Rectal smooth muscle tissue (tissue), 1 donor: ENCODE results near the gene GSG1L.

ENCODE experiments used
- H3K27ac ChIP-seq: one replicate; pipeline ENCODE4 v1.7.0; 2013; ENCODE audit warnings: low read depth, low read length, inconsistent platforms
- H3K27me3 ChIP-seq: one replicate; pipeline ENCODE4 v1.7.0; 2013; ENCODE audit warnings: low read length; ENCODE audit not compliant: control insufficient read depth, insufficient read depth
- H3K36me3 ChIP-seq: one replicate; pipeline ENCODE4 v1.7.0; 2013; ENCODE audit warnings: low read length; ENCODE audit not compliant: control insufficient read depth, insufficient read depth
- H3K4me1 ChIP-seq: one replicate; pipeline ENCODE4 v1.7.0; 2013; ENCODE audit warnings: low read length; ENCODE audit not compliant: control insufficient read depth, insufficient read depth
- H3K4me3 ChIP-seq: one replicate; pipeline ENCODE4 v1.7.0; 2013; ENCODE audit warnings: low read length
- H3K9ac ChIP-seq: one replicate; pipeline ENCODE4 v1.7.0; 2013; ENCODE audit warnings: low read length

GSG1L gene

DNA sequence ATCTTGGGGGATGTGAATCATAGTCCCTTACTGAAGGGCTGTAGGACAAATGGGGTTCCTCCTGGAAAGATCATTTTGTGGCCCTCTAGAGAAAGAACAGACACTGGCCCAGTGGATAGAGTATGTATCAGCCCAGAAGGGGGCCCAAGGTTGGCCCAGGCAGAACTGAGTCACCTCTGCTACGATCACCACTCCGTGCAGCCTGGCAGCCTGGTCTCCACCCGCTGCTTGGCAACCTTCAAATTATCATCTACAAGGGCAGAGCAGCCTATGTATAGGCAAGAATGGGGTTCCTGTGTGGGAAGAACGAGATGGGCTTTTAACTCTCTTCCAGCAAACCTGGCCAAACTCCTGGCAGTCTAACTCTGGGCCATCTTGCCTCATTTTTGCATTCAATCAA, 61.9 kb downstream of the GSG1L start:
- Histone ChIP-seq H3K27ac (no peak overlapping the region), H3K4me1 (no peaks in the 10 kb centered on the region), H3K27me3 (no peaks in the 10 kb centered on the region)

DNA sequence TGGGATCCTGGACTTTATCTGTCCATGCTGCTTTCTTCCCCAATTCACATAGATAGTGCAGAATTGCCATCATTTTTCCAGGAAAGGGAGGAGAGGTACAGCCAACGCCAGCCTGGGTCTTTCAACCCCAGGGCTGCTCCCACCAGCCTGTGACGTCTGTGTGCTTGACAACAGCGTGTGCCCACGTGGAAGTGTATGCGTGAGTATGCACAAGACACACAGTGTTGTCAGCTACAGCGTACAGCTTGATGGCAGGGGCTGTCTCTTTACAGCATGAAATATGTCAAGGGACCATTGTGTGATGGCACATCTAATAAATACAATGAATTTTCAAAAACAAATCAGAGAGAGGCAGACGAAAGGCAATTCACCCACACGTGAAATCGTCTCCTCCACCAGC, 62.3 kb downstream of the GSG1L start:
- no peaks in the 10 kb centered on the region for H3K27me3 ChIP-seq
- H3K36me3 ChIP-seq = no peaks in the 10 kb centered on the region
- H3K4me3 ChIP-seq = no peak overlapping the region
- no peak overlapping the region for H3K27ac ChIP-seq
- H3K9ac ChIP-seq = no peak overlapping the region
- no peaks in the 10 kb centered on the region for H3K4me1 ChIP-seq

More for the DNA sequence above, 61.9 kb downstream of the GSG1L start:
- H3K9ac ChIP-seq = no peak overlapping the region
- H3K4me3 ChIP-seq = no peak overlapping the region
- no peaks in the 10 kb centered on the region for H3K36me3 ChIP-seq

DNA sequence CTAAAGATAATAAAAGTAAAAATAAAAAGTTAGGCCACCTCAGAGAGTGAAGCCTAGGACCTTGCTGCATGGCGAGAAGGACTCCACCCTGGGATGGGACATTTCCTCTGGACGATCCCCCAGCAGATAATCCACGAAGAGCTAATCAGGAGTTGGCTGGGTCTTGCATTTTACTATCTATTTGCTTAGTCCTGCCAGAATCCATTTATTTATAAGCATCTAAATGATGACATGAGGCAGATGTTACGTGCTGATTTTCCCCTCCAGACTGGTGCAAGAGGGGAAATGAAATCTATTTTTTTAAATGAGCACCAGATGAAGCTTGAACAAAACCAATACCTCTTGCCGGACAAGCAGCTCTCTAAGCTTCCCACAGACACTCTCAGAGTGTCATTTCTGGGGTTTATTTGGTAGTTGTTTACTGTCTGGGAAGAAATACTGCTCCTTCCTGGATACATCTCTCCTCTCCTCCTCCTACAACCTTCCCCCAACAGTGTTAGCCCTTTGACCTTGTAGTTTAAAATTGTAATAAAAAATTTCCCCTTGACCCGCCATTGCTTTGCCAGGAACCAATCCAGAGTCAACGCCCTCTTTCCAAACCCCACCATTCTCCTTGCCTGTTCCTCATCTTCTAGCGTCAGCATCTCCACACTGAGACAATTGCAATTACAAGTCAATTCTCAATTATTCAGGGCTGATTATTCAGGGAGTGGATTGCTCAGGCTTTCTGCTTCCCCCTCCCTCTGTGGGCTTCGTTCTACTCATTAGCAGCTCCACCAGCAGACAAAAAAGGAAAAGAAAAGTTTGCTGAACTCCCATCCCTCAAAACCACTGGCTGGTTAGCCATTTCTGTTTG, 63.0 kb downstream of the GSG1L start:
- no peak overlapping the region for H3K4me3 ChIP-seq
- H3K9ac ChIP-seq = no peak overlapping the region
- no peaks in the 10 kb centered on the region for H3K4me1 ChIP-seq
- no peak overlapping the region for H3K27ac ChIP-seq
- no peaks in the 10 kb centered on the region for H3K27me3 ChIP-seq
- no peaks in the 10 kb centered on the region for H3K36me3 ChIP-seq

DNA sequence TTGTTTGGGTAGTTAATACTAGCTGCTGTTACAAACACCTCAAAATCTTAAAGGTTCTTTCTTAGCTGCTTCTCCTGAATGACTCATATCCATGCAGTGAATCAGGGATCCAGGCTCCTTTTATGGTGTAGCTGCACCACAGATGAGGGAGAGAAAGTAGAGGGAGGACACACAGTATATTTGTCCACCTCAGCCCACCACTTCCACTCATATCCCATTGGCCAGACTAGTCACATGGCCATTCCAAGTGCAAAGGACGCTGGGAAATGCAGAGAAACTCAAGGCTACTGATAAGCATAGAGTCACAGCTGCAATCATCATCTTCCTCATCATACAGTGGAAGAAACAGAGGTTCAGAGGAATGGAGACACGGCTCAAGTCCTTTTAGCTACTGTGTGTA, 63.8 kb downstream of the GSG1L start:
- Histone ChIP-seq H3K27me3 (no peaks in the 10 kb centered on the region), H3K36me3 (no peaks in the 10 kb centered on the region), H3K9ac (no peak overlapping the region), H3K27ac (no peak overlapping the region), H3K4me1 (no peaks in the 10 kb centered on the region), H3K4me3 (no peak overlapping the region)

DNA sequence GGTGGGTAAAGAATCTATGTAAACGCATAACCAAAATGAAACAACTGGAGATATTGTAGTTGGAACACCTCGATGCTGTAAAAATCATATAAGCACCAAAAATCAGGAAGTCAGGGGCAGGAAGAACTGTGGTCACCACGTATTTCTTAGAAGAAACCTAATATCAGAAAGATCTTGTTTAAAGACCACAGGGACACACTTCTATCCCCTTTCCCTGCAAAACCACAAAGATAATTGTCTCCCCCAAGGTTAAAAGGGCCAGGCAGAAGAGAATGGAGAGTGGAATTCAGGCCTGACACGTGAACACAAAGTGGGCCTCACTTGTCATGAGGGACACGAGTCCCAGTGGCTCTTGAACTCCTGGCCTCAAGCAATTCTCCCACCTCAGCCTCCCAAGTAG, 68.1 kb downstream of the GSG1L start:
- H3K36me3 ChIP-seq = no peaks in the 10 kb centered on the region
- no peaks in the 10 kb centered on the region for H3K27me3 ChIP-seq
- no peak overlapping the region for H3K9ac ChIP-seq
- no peaks in the 10 kb centered on the region for H3K4me1 ChIP-seq
- no peak overlapping the region for H3K4me3 ChIP-seq
- H3K27ac ChIP-seq = no peak overlapping the region

DNA sequence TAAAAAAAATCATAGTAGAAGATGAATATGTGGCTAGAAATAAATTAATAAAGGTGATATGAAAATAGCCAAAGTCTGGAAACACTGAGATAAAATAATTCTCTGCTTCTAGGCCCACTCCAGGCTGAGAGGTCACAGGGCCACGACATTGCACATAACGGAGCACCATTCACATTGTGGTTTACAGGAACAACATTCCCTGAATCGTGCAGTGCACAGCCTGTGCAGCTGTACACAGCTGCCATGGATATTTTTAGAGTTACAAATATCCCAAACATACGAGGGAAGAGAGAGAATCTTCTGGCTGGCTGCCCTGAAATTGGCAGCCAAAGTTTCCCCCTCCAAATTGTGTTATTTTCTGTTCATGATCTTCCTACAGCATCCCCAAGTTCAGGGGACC, 68.8 kb downstream of the GSG1L start:
- Histone ChIP-seq H3K9ac (no peak overlapping the region), H3K27me3 (no peaks in the 10 kb centered on the region), H3K4me3 (no peak overlapping the region), H3K36me3 (no peaks in the 10 kb centered on the region), H3K4me1 (no peaks in the 10 kb centered on the region), H3K27ac (no peak overlapping the region)

DNA sequence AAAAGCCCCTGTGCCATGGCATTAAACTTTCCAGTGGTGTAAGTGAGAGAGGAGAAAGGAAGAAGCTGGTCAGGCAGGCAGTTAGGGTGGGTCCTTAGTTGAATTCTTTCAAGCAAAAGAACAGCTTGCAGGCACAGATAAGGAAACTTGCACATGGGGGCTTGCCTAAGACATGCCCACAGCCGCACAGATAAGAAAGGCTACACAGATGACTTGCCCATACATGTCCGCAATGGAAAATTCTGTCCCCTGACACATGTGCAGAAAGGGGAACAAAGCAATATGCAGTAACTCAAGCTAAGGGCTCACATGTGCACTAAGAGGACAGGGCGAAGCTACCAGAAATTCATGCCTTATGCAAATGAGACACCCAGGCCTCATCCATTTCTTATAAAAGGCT, 69.9 kb downstream of the GSG1L start:
- no peaks in the 10 kb centered on the region for H3K4me1 ChIP-seq
- H3K9ac ChIP-seq = no peak overlapping the region
- H3K4me3 ChIP-seq = no peak overlapping the region
- H3K27ac ChIP-seq = no peak overlapping the region
- no peaks in the 10 kb centered on the region for H3K27me3 ChIP-seq
- H3K36me3 ChIP-seq = no peaks in the 10 kb centered on the region

DNA sequence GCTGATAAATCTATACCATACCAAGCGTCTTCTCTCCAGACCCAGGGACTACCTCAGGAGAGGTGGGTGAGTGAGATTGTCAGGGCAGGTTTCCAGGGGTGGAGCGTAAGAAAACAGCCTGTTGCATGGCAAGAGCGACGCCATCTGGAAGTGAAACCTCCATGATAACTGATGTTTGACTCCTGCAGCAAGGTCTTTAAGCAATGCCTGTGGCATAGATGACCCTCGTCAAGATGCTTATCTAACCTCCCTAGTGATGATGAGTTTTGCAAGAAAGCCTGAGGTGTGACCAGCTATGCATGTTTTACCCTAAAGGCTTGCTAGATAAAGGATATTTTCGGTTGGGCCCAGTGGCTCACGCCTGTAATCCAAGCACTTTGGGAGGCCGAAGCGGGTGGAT, 71.6 kb downstream of the GSG1L start:
- H3K27ac ChIP-seq = no peak overlapping the region
- H3K4me3 ChIP-seq = no peak overlapping the region
- H3K9ac ChIP-seq = no peak overlapping the region
- no peaks in the 10 kb centered on the region for H3K36me3 ChIP-seq
- no peaks in the 10 kb centered on the region for H3K4me1 ChIP-seq
- H3K27me3 ChIP-seq = no peaks in the 10 kb centered on the region

DNA sequence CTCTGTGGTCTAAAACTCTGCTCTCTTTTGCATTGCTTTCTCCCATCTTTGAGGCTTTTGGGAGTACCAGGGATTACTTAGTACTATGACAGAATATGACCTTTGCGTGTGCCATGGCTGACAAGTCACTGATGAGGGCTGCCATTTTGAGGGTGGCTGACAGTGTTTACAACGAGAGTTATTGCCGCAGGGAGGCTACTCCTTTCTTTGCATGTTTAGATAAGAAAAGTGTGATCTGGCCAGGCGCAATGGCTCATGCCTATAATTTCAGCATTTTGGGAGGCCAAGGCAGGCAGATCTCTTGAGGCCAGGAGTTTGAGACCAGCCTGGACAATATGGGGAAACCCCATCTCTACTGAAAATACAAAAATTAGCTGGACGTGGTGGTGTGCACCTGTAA, 77.5 kb downstream of the GSG1L start:
- Histone ChIP-seq H3K27me3 (no peaks in the 10 kb centered on the region), H3K4me1 (no peaks in the 10 kb centered on the region), H3K9ac (no peak overlapping the region), H3K27ac (no peak overlapping the region), H3K4me3 (no peak overlapping the region), H3K36me3 (no peaks in the 10 kb centered on the region)

DNA sequence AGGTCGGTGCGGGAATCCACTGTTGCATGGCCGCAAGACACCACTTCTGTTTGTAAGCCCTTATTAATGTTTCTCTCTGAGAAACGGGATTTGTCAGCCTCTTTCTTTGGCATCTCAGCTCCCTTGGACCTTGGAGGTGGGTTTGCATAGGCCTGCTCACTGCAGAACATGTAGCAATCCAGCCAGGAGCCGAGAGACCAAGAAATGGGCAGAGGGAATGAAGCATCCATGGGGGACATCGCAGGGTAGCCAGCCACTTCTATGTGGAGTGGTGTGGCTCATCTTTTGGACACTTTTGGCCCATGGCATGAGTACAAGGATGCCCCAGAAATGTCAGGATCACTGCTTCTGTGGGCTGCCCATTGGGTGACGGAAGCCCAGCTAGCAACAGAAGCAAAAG, 79.4 kb downstream of the GSG1L start:
- Histone ChIP-seq H3K27me3 (no peaks in the 10 kb centered on the region), H3K36me3 (no peaks in the 10 kb centered on the region), H3K4me3 (no peak overlapping the region), H3K27ac (no peak overlapping the region), H3K9ac (no peak overlapping the region), H3K4me1 (no peaks in the 10 kb centered on the region)

DNA sequence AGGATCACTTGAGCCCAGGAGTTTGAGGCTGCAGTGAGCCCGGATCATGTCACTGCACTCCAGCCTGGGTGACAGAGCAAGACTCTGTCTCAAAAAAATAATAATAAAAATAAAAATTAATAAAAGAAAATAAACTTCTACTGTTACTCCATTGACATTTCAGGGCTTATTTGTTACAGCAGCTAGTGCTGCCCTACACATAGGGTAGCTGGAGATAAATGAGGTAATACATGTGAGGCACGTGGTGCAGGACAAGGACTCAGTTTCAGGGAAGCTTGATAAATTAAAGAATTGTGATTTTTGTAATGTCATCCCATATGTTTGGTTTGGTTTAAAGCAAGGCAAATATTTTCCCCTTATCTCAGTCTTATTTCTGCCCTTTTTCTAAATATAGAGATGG, 80.3 kb downstream of the GSG1L start:
- H3K4me1 ChIP-seq = no peaks in the 10 kb centered on the region
- H3K27ac ChIP-seq = no peak overlapping the region

DNA sequence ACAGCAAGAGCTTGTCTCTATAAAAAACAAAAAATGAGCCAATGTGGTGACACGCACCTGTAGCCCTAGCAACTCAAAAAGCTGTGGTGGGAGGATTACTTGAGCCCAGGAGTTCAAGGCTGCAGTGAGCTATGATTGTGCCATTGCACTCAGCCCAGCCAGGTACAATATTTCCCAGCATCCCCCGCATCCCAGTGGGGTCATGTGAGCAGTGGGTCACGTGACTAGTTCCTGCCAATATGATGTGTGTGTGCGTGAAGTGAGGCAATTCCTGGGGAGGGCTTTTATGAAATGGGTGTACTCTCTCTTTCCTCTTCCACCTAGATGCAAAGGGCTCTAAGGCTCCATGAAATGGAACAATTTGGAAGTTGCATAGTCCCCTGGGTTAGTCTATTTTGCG, 81.3 kb downstream of the GSG1L start:
- Histone ChIP-seq H3K36me3 (no peaks in the 10 kb centered on the region), H3K27ac (no peak overlapping the region), H3K4me1 (no peaks in the 10 kb centered on the region), H3K9ac (no peak overlapping the region), H3K27me3 (no peaks in the 10 kb centered on the region), H3K4me3 (no peak overlapping the region)

More for the DNA sequence above, 80.3 kb downstream of the GSG1L start:
- no peak overlapping the region for H3K4me3 ChIP-seq
- no peaks in the 10 kb centered on the region for H3K36me3 ChIP-seq
- no peaks in the 10 kb centered on the region for H3K27me3 ChIP-seq
- no peak overlapping the region for H3K9ac ChIP-seq
